Activated T-cell treated with anti-CD3 and anti-CD28 coated beads, Interleukin-2, amount 50 U/mL, for 72 hours (primary cell): Measurements from ENCODE around the gene IL17REL. TPM values are rescaled to one million over a fixed set of nuclear protein-coding genes. Genes with fewer than 3 reads are reported as not detected.

Experiments
- total RNA-seq, 2 donors: library from RNA; stranded (reverse); gene quantifications; one replicate each; pipeline ENCODE4 v1.2.3, GENCODE V29; 2022

IL17REL gene
- total RNA-seq, 2 donors from 2014 or later, result 0.36 to 1.1 TPM

Other genes with a start within 250 kb of the IL17REL start
- 10 to 100 TPM; 42.3 to 43.4 TPM for gene BRD1, start 184.9 kb downstream of the IL17REL start, total RNA-seq
- 10 to 100 TPM; 22.3 to 23.6 TPM for gene ZBED4, start 158.9 kb downstream of the IL17REL start, total RNA-seq
- gene ALG12, start 94.3 kb downstream of the IL17REL start, total RNA-seq, result 10 to 100 TPM; 11.7 to 13.6 TPM
- gene CRELD2, start 94.1 kb downstream of the IL17REL start, total RNA-seq, result 10 to 100 TPM; 24.4 to 33.2 TPM
- gene PIM3, start 52.0 kb downstream of the IL17REL start, total RNA-seq, result 100 to 1,000 TPM; 209 to 236 TPM
- not detected for gene TTLL8, start 45.5 kb upstream of the IL17REL start, total RNA-seq
- gene MLC1, start 72.7 kb upstream of the IL17REL start, total RNA-seq, result under 1 TPM in 1 of 2 donors, not detected in 1; 0.17 TPM
- under 1 TPM; 0.25 to 0.36 TPM for gene MOV10L1, start 77.2 kb upstream of the IL17REL start, total RNA-seq
- 1 to 10 TPM; 3.8 to 8.0 TPM for gene PANX2, start 158.0 kb upstream of the IL17REL start, total RNA-seq
- gene TRABD, start 173.1 kb upstream of the IL17REL start, total RNA-seq, result 100 to 1,000 TPM; 108 to 125 TPM
- 10 to 100 TPM; 17.6 to 19.4 TPM for gene SELENOO, start 188.2 kb upstream of the IL17REL start, total RNA-seq
- 10 to 100 TPM; 64.9 to 69.7 TPM for gene TUBGCP6, start 232.3 kb upstream of the IL17REL start, total RNA-seq
- gene HDAC10, start 238.5 kb upstream of the IL17REL start, total RNA-seq, result 10 to 100 TPM; 52.1 to 57.4 TPM
- gene MAPK12, start 248.9 kb upstream of the IL17REL start, total RNA-seq, result 10 to 100 TPM in 1 of 2 donors, 1 to 10 TPM in 1; 8.5 to 11.5 TPM